Stimulated activated CD4-positive, alpha-beta T cell treated with anti-CD3 and anti-CD28 coated beads, Interleukin-1b, Interleukin-23, amount 100 ng/mL, for 1 hour (primary cell): ENCODE data around the gene ACSM4.
"Not testable (repeated sequence)": the region's sequence is repeated elsewhere in the genome, so short reads cannot be mapped to it uniquely, and the experiment has no call there.

Experiments used
- DNase-seq, 2 donors: peaks; one replicate each; pipeline ENCODE4 v3.0.0-alpha.2; 2020; ENCODE audit warnings: low read depth in 2 of 2

The ACSM4 gene

DNA sequence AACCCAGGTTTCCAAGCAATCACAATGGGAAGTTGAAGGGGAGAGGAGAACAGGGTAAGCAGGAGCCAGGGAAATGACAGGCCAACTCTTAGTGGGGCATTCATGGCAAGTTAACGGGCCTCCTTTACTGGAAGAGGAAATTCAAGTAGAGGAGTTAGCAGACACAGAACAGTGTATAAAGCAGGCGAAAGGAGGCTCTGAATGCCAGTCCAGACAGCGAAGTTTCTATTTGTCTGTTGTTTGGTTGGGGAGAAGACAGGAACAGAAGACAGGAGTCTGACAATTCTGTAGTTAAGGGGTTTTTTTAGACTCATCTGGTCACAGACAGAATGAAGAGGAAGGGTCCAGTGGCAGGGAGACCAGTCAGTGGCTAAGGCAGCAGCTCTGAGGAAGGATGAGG, at the start of gene ACSM4:
Gene ACSM4 (plus strand): TSS at position 301 of the 400 bp plus-strand sequence. CDS start 260 bp downstream, outside the sequence.
- DNase-seq, result no peak

GRCh38 chr12:7259060-7259459, 44.8 kb upstream of the ACSM4 start:
- DNase-seq, result no peak

DNA sequence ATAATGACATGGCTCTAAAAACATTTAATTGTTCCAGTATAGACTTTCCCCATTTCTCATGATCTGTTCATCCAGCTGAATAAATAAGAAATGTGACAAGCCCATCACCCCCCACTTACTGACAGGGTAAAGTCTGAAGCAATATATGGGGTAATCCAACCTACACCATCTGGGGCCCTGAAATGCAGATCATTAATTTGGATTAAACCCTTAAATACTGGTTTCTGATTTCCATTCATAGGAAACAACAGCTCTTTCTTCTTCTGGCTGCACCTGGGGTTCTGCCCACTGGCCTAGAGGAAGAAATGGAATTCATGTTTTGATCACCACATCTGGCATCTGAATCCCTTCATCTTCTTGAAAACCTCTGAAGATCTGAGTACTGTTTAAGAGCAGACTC, 39.3 kb upstream of the ACSM4 start:
- no peak for DNase-seq

DNA sequence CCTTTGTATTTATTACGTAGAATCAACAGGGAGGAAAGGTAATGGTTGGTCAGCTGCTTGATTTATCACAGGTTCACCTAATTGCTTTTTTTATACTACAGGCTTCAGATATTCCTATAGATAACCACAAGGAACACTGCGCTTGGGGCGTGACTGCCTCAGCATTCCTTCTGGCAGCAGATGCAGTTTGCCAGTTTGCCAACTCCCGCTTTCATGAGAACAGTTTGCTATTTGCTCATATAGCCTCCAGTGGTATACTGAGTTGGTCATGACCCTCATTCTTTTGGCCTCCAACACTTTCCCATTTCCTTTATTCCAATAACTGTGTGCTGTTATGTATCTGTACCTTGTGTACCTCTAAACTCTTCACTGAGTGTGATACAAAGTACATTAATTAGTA, 38.6 kb upstream of the ACSM4 start:
- DNase-seq, result no peak

DNA sequence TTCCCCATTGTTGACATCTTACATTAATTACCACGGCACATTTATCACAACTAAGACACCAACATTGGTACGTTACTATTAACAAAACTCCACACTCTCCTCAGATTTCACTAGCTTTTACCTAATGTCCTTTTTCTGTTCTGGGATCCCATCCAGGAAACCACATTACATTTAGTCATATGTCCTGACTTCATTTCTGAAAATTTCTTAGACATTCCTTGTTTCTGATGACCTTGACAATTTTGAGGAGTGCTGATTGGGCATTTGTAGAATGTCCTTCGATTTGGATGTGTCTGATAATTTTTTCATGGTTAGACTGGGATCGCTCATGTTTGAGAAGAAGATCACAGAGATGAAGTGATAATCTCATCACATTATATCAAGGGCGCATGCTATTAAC, 34.6 kb upstream of the ACSM4 start:
- DNase-seq, result no peak

GRCh38 chr12:7271893-7272514, 31.9 kb upstream of the ACSM4 start:
- DNase-seq, result no peak

DNA sequence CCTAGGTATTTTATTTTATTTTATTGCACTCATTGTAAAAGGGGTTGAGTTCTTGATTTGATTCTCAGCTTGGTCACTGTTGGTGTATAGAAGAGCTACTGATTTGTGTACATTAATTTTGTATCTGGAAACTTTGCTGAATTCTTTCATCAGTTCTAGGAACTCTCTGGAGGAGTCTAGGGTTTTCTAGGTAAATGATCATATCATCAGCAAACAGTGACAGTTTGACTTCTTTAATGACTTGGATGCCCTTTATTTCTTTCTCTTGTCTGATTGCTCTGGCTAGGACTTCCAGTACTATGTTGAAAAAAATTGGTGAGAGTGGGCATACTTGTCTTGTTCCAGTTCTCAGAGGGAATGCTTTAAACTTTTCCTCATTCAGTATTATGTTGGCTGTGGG, 28.4 kb upstream of the ACSM4 start:
- not testable (repeated sequence) for DNase-seq

- no peak for DNase-seq
Observed at GRCh38 chr12:7282844-7283243, 21.0 kb upstream of the ACSM4 start.

DNA sequence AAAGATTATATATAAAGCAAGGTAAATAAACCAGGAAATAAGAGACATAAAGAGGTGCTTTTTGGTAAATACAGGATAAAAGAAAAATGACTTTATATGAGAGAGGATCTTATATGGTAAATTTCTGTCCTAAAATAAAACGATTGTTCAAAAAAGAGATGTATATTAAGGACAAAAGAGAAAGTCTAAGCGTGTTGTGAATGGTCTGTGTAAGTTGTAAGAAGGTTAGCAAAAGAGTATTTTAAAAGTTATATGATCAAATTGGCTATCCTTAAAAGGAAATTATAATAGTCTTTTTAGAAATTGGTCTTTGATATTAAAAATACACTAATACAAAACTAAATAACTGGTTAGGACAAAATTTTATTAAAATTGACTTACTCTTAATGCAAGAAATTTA, 14.1 kb upstream of the ACSM4 start:
- no peak for DNase-seq

GRCh38 chr12:7290588-7290987, 13.3 kb upstream of the ACSM4 start:
- not testable (repeated sequence) for DNase-seq

GRCh38 chr12:7292300-7292699, 11.6 kb upstream of the ACSM4 start:
- DNase-seq, result no peak

DNA sequence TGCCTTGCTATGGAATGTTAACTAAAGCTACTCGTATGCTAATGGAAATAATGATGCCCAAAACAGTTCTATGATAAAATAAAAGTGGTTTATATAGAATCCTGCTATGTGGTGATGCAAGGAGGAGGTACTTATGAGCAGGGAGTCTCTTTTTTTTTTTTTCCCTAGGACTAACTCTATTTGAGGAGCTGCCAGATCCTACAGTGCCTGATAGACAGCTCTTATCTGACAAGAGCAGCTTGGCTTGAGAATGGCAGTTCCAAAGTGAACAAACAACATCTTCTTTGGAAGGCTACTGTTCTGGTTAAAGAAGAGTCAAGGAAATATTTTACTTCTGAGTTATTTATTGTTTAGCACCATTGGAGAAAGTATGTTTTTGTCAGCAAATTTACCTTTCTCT, 10.2 kb upstream of the ACSM4 start:
- no peak for DNase-seq

DNA sequence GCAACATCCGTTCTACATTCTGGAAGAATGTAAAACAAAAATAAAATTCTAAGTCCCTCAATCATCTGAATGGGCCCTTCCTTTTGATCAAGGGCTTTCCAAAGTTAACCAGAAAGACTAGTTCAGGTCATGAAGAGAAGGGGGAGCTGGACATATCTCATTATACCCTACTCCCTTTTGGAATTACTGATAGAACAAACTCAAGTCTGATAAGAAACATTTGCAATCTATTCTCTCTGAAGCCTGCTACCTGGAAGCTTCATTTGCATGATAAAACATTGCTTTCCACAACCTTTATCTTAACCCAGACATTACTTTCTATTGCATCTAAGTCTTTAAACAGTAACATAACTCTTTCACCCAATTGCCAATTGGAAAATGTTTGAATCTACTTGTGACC, 8.3 kb upstream of the ACSM4 start:
- DNase-seq, result no peak

DNA sequence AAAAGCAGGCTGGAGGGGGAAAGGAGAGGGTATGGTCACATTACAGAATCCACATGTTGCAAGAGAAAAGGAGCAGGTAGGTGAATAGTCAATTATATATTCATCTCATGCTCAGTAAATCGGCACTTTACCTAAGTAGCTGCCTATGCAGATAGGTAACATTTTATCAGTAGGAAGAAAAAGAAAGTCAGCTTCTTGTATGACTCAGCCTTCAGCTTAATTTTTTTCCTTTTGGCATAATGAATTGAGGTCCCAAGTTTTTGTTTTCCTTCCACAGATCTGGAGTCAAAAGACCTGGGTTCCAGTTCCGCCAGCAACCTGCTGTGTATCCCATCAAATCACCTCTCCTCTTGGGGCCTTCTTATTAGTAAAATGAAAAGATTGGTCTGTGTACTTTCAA, 6.0 kb upstream of the ACSM4 start:
- no peak for DNase-seq

DNA sequence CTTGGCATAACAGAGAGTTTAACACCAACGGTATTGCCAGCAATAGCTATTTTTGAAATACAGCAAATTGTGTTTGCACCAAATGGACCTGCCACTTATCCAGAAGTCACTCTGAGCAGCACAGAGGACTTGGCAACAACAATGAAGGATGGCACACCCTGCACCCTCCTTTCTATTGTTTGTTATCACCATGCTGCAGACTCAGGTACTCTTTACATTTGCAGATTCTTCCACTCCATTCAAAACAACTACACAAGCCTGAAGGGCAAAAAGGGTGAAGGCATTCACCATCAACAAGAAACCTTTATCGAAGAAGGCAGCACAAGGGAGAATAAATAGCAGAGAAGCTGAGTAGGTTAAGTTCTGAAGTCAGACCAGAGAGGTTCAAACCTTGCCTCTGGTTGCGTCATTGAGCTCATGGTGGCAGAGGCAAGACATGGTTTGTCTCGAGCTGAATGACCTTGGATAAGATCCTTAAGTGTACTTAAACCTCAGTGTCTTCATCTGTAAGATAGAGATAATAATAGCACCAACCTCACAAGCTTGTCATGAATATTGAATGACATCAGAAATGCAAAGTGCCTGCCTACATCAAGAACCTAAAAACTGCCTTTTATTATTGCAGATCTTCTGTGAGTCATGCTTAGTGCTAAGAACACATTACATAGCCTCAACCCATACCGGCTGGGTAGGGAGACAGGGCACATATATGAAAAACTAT, 1.4 kb upstream of the ACSM4 start:
- DNase-seq, result no peak

GRCh38 chr12:7303230-7303629, 642 bp upstream of the ACSM4 start:
- no peak for DNase-seq

- DNase-seq, result no peak
Observed at GRCh38 chr12:7304456-7304855, 584 bp downstream of the ACSM4 start.

GRCh38 chr12:7310070-7310469, 6.2 kb downstream of the ACSM4 start:
- DNase-seq, result no peak

DNA sequence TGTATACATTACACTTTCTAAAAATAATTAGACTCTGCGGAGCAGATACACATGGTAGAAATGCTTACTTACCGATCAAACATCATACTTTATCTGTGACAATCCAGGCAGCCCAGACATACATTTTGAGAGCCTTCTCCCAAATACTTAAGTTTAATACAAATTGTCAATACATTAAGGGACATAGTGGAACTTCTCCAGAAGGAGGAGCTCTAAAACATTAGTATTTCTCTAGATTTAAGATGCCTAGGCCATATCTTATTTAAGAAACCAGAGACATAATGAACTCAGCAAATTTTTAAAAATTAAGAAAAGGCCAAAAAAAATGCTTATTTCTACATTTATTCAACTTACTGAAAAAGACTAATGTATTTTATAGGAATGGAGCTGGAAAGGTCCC, 16.1 kb downstream of the ACSM4 start:
- no peak for DNase-seq

DNA sequence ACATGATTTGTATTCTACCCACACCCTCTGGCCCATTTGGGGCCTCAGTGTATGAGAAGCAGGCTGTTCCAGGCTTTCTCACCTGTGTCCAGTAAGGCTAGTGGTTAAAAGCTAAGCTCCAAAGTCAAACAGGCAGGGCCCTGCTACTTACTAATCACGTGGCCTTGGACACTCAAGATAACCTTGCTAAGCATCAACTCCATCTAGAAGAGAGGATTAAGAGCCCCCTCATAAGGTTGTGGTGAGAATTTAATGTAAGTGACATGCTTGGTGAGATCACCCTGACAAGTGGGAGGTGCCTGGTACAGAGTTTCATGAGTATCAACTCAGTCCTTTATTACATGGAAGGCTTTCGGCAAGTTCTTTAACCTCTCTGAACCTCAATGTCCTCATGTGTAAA, 17.8 kb downstream of the ACSM4 start:
- DNase-seq, result no peak

DNA sequence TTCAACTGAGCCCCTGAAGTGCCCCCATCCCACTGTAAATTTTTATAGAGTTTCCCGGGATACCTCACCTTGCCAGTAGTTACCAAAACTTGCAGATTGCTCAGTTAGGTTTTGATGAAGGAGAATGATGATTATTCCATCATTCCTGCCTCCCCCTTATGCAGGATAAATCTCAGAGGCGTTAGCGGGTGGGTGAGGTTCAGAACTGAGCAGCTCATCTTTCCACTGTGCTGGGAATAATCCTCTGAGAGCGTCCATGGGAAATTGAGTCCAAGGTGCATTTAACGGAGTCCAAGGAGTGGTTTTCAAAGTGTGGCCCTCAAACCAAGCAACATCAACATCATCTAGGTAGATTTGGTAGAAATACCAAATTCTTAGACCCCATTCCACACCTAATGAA, 18.7 kb downstream of the ACSM4 start:
- DNase-seq, result no peak

GRCh38 chr12:7324176-7324575, 20.3 kb downstream of the ACSM4 start:
- no peak for DNase-seq

GRCh38 chr12:7327918-7328317, 24.0 kb downstream of the ACSM4 start:
- no peak for DNase-seq

DNA sequence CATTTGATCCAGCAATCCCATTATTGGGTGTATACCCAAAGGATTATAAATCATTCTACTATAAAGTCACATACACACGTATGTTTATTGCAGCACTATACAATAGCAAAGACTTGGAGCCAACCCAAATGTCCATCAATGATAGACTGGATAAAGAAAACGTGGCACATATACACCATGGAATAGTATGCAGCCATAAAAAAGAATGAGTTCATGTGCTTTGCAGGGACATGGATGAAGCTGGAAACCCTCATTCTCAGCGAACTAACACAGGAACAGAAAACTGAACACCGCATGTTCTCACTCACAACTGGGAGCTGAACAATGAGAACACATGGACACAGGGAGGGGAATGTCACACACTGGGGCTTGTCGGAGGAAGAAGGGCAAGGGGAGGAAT, 33.9 kb downstream of the ACSM4 start:
- DNase-seq, result not testable (repeated sequence)
